ENCODE data around the gene METTL24.

METTL24 gene

DNA sequence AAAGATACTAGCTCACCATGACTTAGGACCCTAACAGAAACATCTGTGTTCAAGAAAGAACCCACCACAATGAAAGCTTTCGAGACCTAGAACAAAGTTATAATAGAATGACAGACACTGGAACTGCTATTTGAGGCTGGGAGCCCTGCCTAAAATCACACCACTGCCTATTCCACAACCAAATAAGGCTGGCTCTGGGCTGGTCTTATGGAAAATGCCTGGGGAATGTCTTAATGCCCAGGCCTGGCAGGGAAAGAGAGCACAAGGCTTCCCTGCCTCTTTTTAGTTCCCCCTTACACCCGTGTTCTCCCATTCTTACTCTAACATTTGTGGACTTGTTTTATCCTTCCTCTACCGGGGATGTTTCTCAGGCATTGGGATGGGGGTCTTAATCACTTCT, 5.6 kb upstream of the METTL24 start:
- TF ChIP-seq CTCF (IDR thresholded peaks at IDR 0.05; ENCODE audit: insufficient read depth, low read depth, low read length, missing control alignments): no peak
- no peak for DNase-seq (ENCODE audit: low read depth)
- no peak overlapping the region for H3K4me3 ChIP-seq (ENCODE audit: low read depth, low read length)

DNA sequence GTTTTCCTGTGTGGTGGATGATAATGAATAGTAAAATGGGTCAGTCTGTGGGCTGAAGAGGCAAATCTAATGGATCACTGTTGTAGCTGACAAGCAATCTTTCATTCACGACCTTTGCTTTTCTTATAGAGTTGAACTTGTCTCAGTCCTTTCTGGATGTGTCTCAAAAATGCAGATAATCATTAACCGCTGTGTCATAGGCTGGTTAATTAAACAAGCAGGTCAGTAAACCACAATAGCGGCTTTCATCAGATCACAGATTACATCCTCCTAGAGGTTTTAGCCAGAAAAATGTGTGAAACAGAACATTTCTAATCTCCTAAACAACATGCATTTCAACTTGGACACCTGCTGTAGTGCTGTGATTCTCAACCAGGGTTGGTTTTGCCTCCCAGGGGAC, 2.5 kb upstream of the METTL24 start:
- DNase-seq (ENCODE audit: low read depth): no peak
- TF ChIP-seq CTCF (IDR thresholded peaks at IDR 0.05; ENCODE audit: insufficient read depth, low read depth, low read length, missing control alignments): no peak

GRCh38 chr6:110359556-110359955, 1.4 kb upstream of the METTL24 start:
- TF ChIP-seq CTCF (IDR thresholded peaks at IDR 0.05; ENCODE audit: insufficient read depth, low read depth, low read length, missing control alignments): no peak
- no peak overlapping the region for H3K4me3 ChIP-seq (ENCODE audit: low read depth, low read length)
- no peak for DNase-seq (ENCODE audit: low read depth)

More for the DNA sequence above, 2.5 kb upstream of the METTL24 start:
- H3K4me3 ChIP-seq (ENCODE audit: low read depth, low read length): no peak overlapping the region

DNA sequence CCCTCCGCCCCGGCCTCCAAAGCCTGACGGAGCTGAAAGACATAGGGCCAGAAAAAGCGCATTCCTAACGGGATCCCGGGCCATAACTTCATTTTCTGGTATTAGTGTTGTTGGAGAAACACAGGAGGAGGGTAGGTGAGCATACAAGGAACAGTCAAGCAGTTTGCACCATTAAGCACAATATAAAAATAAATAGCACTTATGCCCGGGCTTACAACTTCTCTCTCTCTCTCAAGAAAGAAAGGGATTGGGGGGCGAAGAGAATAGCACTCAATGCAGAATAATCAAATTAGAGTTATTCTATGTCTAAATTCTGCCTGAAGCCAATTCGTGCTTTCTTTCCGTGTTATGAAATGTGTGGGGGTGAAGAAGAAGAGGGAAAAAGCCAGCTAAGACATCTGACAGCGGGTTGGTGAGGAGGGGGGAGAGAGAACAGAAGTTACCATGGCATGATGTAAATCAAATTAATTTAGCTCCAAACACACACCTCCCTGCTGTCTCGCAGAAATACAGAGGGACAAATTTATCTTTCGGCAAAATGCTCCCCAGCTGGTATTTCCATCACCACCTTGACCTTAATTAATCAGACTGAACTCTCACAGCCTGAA, 508 bp upstream of the METTL24 start:
- no peak for DNase-seq (ENCODE audit: low read depth)
- H3K4me3 ChIP-seq (ENCODE audit: low read depth, low read length): no peak overlapping the region
- no peak for TF ChIP-seq CTCF (IDR thresholded peaks at IDR 0.05; ENCODE audit: insufficient read depth, low read depth, low read length, missing control alignments)

DNA sequence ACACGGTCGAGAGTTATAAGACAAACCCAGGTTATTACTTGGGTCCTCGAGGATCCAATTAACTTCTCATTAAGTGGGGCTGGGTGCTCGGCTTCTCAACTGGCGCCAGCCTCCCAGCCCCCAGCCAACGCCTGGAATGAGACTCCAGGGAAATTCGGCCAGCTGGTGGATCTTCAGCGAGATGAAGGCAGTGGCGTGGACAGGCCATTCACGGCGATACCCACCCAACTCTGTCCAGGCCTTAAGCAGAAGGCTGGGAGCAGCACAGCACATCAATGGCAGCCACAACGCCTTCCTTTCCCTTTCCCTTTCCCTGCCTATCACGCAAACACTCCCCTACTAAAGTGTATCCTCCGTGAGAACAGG, 868 bp downstream of the METTL24 start:
- DNase-seq (ENCODE audit: low read depth): no peak
- TF ChIP-seq CTCF (IDR thresholded peaks at IDR 0.05; ENCODE audit: insufficient read depth, low read depth, low read length, missing control alignments): no peak
- H3K4me3 ChIP-seq (ENCODE audit: low read depth, low read length): no peak overlapping the region

GRCh38 chr6:110356778-110357177, 1.4 kb downstream of the METTL24 start:
- DNase-seq (ENCODE audit: low read depth): no peak
- H3K4me3 ChIP-seq (ENCODE audit: low read depth, low read length): no peak overlapping the region
- no peak for TF ChIP-seq CTCF (IDR thresholded peaks at IDR 0.05; ENCODE audit: insufficient read depth, low read depth, low read length, missing control alignments)

- no peak for DNase-seq (ENCODE audit: low read depth)
- H3K4me3 ChIP-seq (ENCODE audit: low read depth, low read length): no peak overlapping the region
- TF ChIP-seq CTCF (IDR thresholded peaks at IDR 0.05; ENCODE audit: insufficient read depth, low read depth, low read length, missing control alignments): no peak
These were observed 2.4 kb downstream of the METTL24 start for GRCh38 chr6:110355727-110356126.

Measured in GM12865 (cell line).